GDM1 (cell line): ENCODE measurements around the gene TAOK1.
"Not testable (repeated sequence)": the region's sequence is repeated elsewhere in the genome, so short reads cannot be mapped to it uniquely, and the experiment has no call there.

Source experiments
- DNase-seq: peaks from one replicate; lab custom pipeline; 2025; lab: John Stamatoyannopoulos, UW

TAOK1 gene

DNA sequence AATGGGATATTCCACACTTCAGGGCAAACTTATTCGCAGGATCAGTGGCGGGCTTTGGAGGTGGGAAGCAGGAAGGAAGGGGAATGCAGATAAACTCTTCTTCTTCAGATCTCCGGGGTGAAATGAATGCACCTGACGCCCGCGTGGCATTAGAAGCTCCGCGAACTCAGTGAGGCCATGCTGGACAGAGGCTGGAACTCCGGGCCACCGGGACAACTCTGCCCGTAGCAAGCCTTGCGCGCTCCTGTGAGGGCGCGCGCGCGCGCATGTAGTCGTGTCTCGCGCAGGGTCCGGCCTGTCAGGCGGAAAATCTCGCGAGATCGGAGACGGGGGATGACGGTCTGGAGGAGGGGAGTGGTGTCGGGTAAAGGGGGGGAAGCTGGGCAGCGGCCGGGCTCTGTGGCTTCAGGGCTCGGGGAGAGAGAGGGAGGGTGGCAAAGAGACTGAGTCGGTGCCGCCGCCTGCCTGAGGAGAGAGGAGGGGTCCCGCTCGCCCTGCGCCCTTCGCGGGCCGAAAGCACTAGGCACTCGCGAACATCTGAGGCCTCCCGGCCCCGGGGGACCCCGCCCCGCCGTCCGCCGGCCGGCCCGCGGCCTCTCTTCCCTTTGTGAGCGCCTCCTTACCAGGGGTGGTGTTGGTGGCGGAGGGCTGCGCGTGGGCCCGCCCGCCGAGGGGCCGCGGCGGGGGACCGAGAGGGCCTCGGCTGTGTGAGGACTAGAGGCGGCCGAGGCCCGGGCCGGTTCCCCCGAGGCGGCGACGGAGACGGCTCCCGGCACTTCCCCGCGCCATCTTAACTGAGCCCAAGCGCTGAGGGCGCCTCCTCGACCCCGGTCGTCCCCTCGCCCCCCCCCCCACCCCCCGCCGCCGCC is at the start of gene TAOK1:
TAOK1 (plus strand) TSS at position 382 of the 869 bp plus-strand sequence. CDS start 61,186 bp downstream, outside the sequence.
- DNase-seq = peak; percentile 95

DNA sequence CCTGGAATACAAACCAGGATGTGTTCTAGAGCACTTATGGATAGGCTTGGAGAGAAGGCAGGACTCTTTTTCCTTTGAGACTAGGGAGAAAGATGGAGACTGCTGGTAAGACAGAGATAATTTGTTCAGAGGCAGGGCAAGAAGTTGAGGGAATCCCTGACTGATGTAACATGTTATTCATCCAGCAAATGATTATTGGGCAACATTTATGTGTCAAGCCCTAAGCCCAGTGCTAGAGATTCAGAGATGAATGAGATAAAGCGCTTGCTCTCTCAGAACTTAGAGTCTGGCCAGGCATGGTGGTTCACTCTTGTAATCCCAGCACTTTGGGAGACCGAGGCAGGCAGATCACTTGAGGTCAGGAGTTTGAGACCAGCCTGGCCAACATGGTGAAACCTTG is 48.4 kb upstream of the TAOK1 start:
- DNase-seq = no peak

DNA sequence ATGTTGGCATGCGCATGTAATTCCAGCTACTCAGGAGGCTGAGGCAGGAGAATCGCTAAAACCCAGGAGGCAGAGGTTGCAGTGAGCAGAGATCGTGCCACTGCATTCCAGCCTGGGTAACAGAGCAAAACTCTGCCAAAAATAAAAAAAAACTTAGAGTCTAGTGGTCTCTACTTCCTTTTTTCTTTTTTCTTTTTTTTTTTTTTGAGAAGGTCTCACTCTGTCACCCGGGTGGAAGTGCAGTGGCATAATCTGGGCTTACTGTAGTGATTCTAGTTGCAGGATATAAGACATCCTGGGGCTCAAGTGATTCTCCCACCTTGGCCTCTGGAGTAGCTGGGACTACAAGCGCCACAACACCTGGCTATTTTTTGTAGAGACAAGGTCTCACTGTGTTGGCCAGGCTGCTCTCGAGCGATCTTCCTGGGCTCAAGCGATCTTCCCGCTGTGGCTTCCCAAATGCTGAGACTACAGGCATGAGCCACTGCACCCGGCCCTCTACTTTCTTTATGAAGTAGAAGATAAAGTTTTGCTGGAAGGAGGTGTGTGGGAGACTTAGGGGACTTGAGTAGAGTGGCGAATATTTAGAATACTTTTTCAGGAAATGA is 47.9 kb upstream of the TAOK1 start:
- no peak for DNase-seq

DNA sequence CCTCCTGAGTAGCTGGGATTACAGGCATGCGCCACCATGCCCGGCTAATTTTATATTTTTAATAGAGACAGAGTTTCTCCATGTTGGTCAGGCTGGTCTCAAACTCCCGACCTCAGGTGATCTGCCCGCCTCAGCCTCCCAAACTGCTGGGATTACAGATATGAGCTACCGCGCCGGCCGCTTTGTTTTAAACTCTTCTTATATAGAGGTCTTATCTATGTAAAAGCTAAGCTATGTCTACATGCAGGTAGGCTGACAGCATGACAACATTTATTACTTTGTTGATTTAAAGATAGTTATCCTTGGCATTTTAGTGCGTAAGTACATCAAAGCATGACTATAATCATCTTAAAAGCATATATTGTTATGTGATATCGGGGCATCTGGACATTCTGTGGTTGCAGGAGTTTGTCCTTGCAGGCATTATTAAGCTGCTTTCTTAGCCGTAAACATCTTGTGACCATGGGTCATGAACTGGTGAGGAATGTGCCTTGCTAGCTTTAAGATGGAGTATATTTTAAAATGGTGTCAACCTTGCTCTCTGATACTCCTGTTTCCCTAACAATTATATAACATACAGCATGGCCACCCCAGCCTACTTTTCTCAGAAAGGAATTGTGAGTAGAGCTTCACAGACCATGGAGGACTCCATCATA is 45.8 kb upstream of the TAOK1 start:
- DNase-seq = no peak

DNA sequence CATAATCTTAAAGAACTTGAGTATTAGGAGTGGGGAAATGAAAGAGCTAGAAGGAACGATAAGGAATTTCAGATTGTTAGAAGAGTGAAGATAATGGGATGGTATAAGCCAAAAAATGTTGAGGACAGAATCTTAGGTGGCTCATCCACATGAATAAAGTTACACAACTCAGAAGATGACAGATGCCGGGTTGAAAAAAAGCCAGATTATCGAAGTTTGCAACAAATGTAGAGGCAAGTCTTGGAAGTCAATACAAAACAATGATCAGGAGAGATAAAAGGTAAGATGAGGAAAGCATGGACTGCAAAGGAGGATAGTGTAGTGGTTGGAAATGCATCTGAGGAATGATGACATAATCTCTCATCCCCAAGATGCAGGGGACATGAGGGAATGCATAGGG is 45.1 kb upstream of the TAOK1 start:
- DNase-seq = no peak

DNA sequence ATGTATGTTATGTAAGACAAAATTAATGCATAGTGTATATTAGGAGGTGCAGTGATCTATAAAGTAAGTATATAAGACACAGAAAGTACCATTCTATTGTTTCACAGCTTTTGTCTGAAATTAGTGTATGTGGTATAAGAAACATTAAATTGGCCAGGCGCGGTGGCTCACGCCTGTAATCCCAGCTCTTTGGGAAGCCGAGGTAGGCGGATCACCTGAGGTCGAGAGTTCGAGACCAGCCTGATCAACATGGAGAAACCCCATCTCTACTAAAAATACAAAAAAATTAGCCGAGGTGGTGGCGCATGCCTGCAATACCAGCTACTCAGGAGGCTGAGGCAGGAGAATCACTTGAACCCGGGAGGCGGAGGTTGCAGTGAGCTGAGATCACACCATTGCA is 44.7 kb upstream of the TAOK1 start:
- not testable (repeated sequence) for DNase-seq

DNA sequence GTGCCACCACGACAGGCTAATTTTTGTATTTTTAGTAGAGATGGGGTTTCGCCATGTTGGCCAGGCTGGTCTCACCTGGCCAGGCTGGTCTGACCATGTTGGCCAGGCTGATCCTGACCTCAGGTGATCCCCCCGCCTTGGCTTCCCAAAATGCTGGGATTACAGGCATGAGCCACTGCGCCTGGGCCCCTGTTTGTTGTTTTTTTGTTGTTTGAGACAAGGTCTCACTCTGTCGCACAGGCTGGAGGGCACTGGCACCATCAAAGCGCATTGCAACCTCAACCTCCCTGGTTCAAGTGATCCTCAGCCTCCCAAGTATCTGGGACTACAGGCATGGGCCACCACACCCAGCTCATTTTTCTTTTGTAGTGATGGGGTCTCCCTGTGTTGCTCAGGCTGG is 43.7 kb upstream of the TAOK1 start:
- DNase-seq = no peak

DNA sequence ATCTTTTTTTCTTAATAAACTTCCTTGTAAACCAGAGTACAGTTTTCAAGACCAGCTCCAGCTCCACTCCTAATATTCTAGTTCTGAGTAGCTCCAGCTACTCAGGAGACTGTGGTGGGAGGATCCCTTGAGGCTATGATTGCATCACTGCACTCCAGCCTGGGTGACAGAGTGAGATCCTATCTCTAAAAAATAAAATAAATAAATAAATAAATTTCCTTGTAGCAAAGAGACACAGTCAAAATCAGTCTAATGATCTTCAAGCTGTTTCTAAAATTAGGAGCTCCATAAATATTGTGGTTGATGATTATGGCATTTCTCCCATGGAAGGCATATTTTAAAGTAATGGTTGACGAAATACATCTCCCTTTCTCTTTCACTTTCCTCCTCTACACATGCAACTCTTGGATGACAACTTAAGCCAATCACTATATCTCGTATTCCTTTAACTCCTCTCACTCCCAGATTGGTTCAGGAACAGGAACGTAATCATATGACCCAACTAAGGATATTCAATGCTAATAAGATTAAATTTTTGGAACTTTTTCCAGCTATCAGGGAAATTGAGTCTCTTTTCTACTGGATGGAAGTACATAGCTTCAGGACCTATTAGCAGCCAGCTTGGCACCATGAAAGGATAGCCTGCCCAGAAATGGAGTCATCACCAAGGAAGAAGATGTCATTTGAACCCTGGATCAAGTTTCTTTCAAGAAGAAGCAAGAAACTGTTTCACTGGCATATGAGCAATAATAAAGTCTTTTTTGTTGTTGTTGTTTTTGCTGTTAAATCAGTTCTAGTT is 42.1 kb upstream of the TAOK1 start:
- no peak for DNase-seq

DNA sequence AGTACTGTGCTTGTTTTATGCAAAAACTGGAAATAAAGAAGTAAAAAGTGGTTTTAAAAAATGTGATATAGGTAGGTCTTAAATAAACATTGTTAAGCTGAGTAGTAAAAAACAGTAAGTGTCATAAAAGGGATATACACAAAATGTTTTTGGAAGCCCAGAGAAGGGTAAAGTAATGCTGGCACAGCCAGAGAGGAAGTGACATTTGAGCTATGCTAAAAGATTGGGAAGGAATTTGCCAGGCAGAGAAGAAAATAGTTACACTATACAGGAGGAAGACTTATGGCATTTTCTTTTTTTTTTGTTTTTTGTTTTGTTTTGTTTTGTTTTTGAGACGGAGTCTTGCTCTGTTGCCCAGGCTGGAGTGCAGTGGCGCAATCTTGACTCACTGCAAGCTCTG is 40.8 kb upstream of the TAOK1 start:
- no peak for DNase-seq

DNA sequence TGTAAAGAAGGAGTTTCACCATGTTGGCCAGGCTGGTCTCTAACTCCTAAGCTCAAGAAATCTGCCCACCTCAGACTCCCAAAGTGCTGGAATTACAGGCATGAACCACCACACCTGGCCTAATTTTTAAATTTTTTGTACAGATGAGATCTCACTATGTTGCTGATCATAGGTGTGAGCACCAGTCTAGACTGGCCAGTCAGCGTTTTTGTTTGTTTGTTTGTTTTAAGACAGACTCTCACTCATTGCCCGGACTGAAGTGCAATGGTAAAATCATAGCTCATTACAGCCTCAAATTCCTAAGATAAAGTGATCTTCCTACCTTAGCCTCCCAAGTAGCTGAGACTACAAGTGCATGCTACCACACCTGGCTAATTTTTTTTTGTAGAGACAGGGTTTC is 38.0 kb upstream of the TAOK1 start:
- no peak for DNase-seq

DNA sequence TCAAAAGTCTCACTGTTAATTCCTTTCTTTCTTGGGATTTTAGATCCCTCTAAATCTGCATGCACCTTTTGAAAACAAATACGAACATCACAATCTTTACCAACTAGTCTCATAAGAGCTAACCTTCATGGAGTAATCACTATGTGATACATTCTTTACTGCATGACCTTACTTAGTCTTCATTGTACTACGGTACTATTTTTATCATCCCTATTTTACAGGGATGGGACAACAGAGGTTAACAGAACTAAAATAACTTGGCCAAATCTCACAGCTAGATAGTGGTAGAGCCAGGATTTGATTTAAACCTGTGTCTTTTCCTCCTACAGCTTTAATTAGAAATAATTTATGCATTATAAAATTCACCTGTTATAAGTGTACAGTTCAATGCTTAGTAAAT is 32.9 kb upstream of the TAOK1 start:
- DNase-seq = no peak

DNA sequence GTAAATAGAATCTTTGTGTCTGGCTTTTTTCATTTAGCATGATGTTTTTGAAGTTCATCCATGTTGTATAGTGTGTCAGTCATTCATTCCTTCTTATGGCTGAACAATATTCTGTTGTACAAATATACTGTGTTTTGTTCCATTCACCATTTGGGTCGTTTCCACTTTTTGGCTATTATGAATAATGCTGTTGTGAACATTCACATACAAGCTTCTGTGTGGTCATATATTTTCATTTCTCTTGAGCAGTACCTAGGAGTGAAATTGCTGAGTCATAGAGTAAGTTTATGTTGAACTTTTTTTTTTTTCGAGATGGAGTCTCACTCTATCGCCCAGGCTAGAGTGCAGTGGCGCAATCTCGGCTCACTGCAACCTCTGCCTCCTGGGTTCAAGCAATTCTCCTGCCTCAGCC is 32.3 kb upstream of the TAOK1 start:
- DNase-seq = no peak

DNA sequence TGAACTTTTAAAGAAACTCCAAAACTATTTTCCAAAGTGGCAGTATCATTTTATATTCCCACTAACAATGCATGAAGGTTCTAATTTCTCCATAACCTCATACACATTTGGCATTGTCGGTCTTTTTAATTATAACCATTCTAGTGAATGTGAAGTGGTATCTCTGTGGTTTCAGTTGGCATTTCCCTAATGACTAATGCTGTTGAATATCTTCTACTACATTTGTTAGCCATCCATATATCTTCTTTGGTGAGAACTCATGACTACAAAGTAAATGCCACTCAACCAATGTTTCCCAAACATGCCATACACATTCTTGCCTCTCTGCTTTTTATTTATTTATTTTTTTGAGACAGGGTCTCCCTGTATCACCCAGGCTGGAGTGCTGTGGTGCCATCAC is 31.7 kb upstream of the TAOK1 start:
- DNase-seq = no peak

DNA sequence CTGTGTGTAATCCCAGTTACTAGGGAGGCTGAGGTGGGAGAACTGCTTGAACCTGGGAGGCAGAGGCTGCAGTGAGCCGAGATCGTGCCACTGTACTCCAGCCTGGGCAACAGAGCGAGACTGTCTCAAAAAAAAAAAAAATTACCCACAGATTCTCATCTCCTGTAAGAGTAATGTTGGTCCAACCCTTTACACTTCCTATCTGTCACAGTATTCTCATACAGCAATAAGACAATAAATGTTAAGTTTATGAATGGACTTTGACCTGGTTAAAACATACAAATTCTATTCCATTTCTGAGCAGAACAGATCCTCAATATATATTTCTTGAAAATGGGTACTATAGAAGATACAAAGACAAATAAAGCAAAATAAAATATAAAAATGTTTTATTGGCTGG is 30.4 kb upstream of the TAOK1 start:
- no peak for DNase-seq

DNA sequence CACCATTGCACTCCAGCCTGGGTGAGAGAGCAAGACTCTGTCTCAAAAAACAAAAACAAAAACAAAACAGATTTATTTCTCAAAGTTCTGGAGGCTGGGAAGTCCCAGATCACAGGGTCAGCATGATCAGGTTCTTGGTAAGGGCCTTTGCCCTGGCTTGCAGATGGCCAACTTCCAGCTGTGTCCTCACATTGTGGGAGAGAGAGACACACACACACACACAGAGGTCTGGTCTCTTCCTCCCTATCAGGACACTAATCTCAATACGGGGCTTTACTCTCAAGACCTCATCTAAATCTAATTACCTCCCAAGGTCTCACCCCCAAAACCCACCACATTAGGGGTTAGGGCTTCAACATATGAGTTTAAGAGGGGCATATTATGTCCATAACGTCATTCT is 26.4 kb upstream of the TAOK1 start:
- no peak for DNase-seq

DNA sequence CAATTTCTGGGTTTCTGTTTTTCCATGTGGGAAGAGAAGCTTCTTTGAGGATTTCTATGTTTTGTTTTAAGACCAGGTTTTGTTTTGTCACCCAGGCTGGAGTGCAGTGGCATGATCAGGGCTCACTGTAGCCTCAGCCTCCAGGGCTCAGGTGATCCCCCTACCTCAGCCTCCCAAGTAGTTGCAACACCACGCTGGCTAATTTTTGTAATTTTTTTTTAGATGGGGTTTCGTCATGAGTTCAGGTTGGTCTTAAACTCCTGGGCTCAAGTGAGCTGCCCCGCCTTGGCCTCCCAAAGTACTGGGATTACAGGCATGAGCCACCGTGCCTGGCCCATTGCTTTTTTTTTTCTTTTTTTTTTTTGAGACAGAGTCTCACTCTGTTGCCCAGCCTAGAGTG is 25.5 kb upstream of the TAOK1 start:
- DNase-seq = no peak

DNA sequence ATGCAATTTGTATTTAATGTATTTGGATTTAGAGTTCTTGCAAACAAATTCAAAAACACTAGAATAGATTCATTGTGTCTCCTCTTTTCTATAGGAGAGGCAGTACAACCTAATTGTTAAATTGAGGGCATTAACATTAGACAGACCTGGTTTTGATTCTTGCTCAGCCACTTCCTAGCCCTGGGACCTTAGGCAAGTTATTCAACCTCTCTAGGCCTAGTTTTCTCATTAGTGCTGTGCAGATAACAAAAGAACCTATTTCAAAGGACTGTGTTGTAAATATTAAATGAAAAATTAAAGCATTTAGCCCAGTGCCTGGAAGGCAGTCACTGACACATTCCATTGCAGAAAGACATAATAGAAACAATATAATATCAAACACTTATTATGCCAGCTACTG is 22.0 kb upstream of the TAOK1 start:
- no peak for DNase-seq

DNA sequence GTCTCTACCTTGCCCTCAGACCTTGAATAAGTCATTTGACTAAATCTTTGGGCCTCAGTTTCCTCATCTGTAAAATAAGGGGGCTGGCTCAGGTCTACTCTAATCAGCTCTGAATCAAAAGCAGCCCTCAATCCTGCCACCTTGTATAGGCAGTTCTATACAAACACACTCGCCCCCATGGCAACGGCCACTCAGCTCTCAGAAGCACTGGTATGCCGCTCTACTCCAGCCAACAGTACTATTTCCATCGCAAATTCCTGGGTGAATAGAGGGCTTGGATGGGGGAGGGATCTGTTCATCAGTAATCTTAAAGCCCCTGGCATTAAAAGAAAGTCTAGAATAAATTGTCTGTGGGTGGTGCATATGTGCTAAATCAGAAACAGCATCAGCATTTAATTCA is 21.2 kb upstream of the TAOK1 start:
- DNase-seq = no peak

DNA sequence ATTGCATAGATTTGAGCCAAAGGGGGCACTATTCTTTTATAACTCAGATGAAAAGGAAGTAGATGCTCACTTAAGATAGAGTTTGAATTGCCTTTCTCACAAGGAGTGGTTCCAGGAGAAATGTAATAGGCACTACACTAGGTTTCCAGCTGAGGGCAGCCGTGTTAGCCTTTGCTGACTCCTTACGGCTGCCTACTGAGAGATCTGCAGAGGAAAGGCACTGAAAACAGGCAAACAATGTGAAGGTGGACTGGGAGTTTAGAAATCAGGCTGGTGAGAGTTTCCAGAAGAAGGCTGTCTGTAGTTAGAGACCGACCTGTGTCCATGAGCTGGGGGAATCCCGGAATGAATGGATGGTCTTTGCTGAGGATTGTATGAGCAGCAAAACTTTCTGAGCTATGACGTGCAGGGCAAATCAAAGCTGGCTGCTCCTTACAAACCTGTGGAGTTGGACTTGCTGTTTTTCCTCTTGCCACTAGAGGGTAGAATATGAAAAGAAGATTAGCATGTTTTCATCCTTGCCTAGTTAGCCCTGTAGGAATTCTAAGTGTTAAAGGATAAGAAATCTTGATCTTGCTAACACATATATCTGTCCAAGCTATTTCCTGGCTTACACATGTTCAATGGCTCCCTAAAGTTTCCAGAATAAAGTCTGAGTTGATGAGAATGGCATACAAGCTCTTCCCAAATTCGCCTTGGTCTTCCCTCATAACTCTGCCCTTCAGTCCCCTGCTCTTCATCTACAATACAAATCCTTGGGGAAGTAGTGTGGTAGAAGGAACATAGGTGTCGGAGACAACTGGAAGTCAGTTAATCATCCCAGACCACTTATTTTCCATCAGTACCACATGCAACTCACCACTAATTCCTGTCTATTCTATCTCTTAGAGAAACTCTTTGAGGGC is 20.1 kb upstream of the TAOK1 start:
- DNase-seq = peak; percentile 6

DNA sequence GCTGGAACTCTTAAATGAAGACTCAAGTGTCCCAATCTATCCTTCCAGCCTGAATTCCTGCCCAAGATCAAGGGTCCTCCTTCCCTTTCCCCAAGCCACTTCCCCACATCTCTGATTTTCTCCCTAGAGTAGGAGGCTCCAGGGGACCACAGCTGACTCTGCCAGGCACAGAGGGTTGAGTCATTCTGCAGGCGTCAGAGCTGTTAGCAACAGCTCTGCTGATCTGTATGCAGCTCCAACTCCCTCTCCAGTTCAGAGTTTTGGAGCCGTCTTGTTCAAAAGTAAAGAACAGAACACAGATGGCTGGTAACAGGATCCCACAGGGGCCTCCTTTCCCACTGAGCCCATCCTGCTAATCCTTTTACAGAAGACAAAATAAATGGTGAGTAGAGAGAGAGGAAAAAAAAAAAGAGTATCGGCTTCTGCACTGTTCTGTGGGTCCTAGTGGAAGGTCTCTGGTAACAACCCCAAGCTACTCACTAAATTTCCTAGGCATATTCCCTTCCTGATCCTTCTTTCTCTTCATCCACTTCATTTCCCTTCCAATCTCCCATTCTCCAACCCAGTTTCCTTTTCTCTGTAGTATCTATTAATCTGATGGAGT is 13.4 kb upstream of the TAOK1 start:
- DNase-seq = no peak

DNA sequence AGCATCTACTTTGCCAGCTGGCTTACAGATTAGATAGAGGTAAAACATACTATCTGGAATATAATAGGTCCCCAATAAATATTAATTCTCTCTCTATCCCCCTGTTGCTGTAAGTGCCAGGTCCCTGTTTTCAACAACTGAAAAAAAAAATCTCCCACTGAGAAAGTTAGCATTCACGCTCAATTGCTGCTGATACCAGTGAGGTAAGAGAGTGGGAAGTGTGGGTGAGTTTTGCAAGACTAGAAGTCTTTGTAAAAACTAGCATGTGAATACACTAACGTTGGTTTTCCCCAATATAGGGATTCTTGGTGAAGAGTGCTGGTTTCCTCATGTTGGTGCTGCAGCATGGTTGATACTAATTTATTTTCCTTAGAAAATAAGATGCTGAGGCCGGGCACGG is 11.7 kb upstream of the TAOK1 start:
- no peak for DNase-seq
